SH-SY5Y (cell line): ENCODE data around the gene CHRNA3.

Experiments used
- GATA2 ChIP-seq: IDR thresholded peaks from 2 replicates; pipeline ENCODE4 v1.6.1; 2011; ENCODE audit warnings: mild to moderate bottlenecking, low read depth, low read length
- GATA3 ChIP-seq: IDR thresholded peaks from 2 replicates; pipeline ENCODE4 v1.6.1; 2011; ENCODE audit warnings: low read depth, mild to moderate bottlenecking, low read length, moderate library complexity

DNA sequence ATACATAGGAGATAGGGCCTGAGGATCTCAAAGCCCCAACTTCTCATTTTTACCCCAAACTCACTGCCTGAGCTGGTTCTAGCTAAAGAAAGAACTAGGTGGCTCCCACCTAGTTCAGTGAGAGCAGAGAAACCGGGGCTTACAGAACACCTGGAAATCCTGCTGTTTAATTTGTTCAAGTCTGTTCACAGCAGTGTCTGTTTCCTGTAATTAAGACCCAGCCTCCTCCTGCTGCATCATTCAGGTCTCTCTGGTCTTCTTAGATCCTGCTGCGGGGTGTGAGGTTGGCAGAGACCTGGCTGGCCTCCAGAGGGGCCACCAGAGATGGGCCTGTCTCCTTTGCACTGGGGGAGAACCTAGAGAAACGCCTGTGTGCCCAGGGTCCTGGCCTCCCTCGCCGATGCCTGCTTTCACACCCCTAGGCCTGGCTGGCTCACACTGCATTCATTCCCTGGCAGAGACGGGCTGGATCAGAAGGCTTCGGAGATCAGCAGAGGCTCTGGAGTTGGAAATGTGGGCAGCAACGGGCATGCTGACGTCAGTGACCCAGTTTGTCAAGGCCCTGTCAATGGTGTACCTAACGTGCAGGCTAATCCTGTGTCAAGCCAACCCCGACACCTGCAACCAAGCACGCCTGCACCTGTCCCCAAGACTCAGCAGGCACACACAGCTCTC is 4.9 kb upstream of the CHRNA3 start:
- TF ChIP-seq GATA2: no peak
- TF ChIP-seq GATA3: no peak
